Ovary (tissue), 9 donors: ENCODE measurements around the gene CCDC121. TPM values are rescaled to one million over a fixed set of nuclear protein-coding genes. Genes with fewer than 3 reads are reported as not detected.

ENCODE experiments used
- DNase-seq, 5 donors: peaks; one replicate each; pipeline ENCODE4 v3.0.0-alpha.2; 2019 to 2020
- H3K27ac ChIP-seq, 2 donors: fragments of 200-600 bp; one replicate each; pipeline versions ENCODE4 v1.5.1 to v1.8.0; 2019 to 2022
- H3K27me3 ChIP-seq: fragments of 200-600 bp; one replicate; pipeline ENCODE4 v1.8.0; 2022
- H3K36me3 ChIP-seq: fragments of 200-600 bp; sonication (generic); one replicate; pipeline ENCODE4 v1.5.1; 2019
- H3K4me1 ChIP-seq: one replicate; pipeline ENCODE4 v1.8.1; 2013; ENCODE audit warnings: mild to moderate bottlenecking, moderate library complexity; ENCODE audit not compliant: insufficient read depth
- H3K4me3 ChIP-seq: fragments of 200-600 bp; sonication (generic); one replicate; pipeline ENCODE4 v1.5.1; 2017
- H3K9me3 ChIP-seq, 2 donors: fragments of 200-600 bp in 1 of 2; sonication (generic) in 1 of 2; one replicate each; pipeline versions ENCODE4 v1.5.1 to v1.8.1; 2013 to 2019; ENCODE audit warnings: mild to moderate bottlenecking in 1 of 2, moderate library complexity in 1 of 2
- EP300 ChIP-seq: sonication (generic); formaldehyde crosslinking; IDR thresholded peaks from one replicate; pipeline ENCODE4 v1.6.1; 2017; ENCODE audit warnings: antibody characterized with exemption
- POLR2A ChIP-seq: fragments of 450-650 bp; IDR thresholded peaks from one replicate; pipeline ENCODE4 v1.6.1; 2017; ENCODE audit warnings: antibody characterized with exemption, mild to moderate bottlenecking, moderate library complexity
- WGBS, 3 donors: extraction: QIAGEN DNeasy Blood & Tissue Kit in 1 of 3; methylation state at CpG; one replicate each; pipeline versions ENCODE4 v1.1.5 to v1.1.7; 2013 to 2017; 5-methylcytosine and 5-hydroxymethylcytosine counted together
- intact Hi-C, 4 donors: fragments of 100-400 bp; cut with DNase I; formaldehyde crosslinking; loops; one replicate each; pipeline versions ENCODE4 v1.11.0 to v1.15.1; 2022 to 2023
- polyA plus RNA-seq, 2 donors: library from polyadenylated mRNA; stranded (reverse); fragments of 200-250 nt in 1 of 2; fragments of 350-450 nt in 1 of 2; fragmentation: Illumina TruSeq in 1 of 2; extraction: RNeasy Lipid Tissue Mini Kit (QIAGEN cat#74804) in 1 of 2; gene quantifications; one replicate each; pipeline ENCODE4 v1.2.3, GENCODE V29; 2013 to 2014
- total RNA-seq, 7 donors: library from RNA; depleted of rRNA in 2 of 7; stranded (reverse); fragments of >200 nt in 2 of 7; fragmentation: NEBNext Ultra II Directional in 3 of 7; extraction: Animal tissue kit (Norgen Biotek cat#: 25700) in 3 of 7; gene quantifications; one replicate each; pipeline versions ENCODE4 v1.1.0 to v1.2.4, GENCODE V29; 2016 to 2023
- TF ChIP-seq, protein P1 (sequence below), 3 donors: fragments of 450-650 bp in 2 of 3; fragments of 200-600 bp in 1 of 3; IDR thresholded peaks; one replicate each; pipeline versions ENCODE4 v1.5.1 to v1.8.0; 2016 to 2022; ENCODE audit warnings: antibody characterized with exemption in 3 of 3, mild to moderate bottlenecking in 1 of 3
- donor health status: DM: no; HTN: no; CAD: no; lungs with moderate emphysema.
- donor health status: DM: no; HTN: no; CAD: no.
- donor health status: Bipolar disorder and iron deficiency.
- donor health status: DM: yes; HTN: yes; CAD: no.
- donor health status: DM: no; HTN: no; CAD: no.
- donor health status: DM: yes; HTN: yes; CAD: no.

Gene CCDC121
- total and polyA plus RNA-seq, 9 donors: 3.2 to 8.8 (median 6.4) TPM

GRCh38 chr2:27584597-27584996 is 44.2 kb downstream of the CCDC121 start:
- Histone ChIP-seq H3K27ac (no peak overlapping the region), H3K9me3 (no peaks in the 10 kb centered on the region), H3K27me3 (no peaks in the 10 kb centered on the region), H3K36me3 (no peaks in the 10 kb centered on the region), H3K4me1 (peaks cover 8% of the 10 kb centered on the region), H3K4me3 (no peak overlapping the region)
- TF ChIP-seq, protein P1, sequence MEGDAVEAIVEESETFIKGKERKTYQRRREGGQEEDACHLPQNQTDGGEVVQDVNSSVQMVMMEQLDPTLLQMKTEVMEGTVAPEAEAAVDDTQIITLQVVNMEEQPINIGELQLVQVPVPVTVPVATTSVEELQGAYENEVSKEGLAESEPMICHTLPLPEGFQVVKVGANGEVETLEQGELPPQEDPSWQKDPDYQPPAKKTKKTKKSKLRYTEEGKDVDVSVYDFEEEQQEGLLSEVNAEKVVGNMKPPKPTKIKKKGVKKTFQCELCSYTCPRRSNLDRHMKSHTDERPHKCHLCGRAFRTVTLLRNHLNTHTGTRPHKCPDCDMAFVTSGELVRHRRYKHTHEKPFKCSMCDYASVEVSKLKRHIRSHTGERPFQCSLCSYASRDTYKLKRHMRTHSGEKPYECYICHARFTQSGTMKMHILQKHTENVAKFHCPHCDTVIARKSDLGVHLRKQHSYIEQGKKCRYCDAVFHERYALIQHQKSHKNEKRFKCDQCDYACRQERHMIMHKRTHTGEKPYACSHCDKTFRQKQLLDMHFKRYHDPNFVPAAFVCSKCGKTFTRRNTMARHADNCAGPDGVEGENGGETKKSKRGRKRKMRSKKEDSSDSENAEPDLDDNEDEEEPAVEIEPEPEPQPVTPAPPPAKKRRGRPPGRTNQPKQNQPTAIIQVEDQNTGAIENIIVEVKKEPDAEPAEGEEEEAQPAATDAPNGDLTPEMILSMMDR (IDR thresholded peaks at IDR 0.05): no peak
- TF ChIP-seq POLR2A: no peak
- WGBS, 3 donors: 62 to 87% (median 76%) methylated on average over 3 of the region's 3 CpGs
- intact Hi-C loops: loop anchor here in 1 of 4 donors (10.0 kb wide), 1 partner anchor 90 kb away; the partner anchor contains the start of genes FNDC4 and GCKR
- no peak for DNase-seq

- Histone ChIP-seq H3K9me3 (no peaks in the 10 kb centered on the region), H3K4me1 (peaks cover 8% of the 10 kb centered on the region), H3K27ac (peak overlapping the region; percentile 42 to 66), H3K4me3 (peak overlapping the region; percentile 67), H3K27me3 (no peaks in the 10 kb centered on the region), H3K36me3 (no peaks in the 10 kb centered on the region)
- intact Hi-C loops: loop anchor here in 1 of 4 donors (10.0 kb wide), 1 partner anchor 89 kb away; the partner anchor contains the start of genes FNDC4 and GCKR
- 2 to 5% (median 2%) methylated on average over 12 of the region's 12 CpGs for WGBS, 3 donors
- TF ChIP-seq EP300: no peak
- no peak for TF ChIP-seq POLR2A
- TF ChIP-seq, protein P1 (IDR thresholded peaks at IDR 0.05): no peak
- DNase-seq: no peak
Observed at GRCh38 chr2:27583390-27583915, 45.4 kb downstream of the CCDC121 start.

- H3K4me3 ChIP-seq: peak within 1 kb of the TSS; percentile 67
- no peaks in the 10 kb centered on the region for H3K36me3 ChIP-seq
- DNase-seq: peak; percentile 95 to 97 (median 96)
- peaks cover 8% of the 10 kb centered on the region for H3K4me1 ChIP-seq
- intact Hi-C loops: loop anchor here in 1 of 4 donors (10.0 kb wide), 1 partner anchor 88 kb away; the partner anchor contains the start of genes FNDC4 and GCKR
- WGBS, 3 donors: 0 to 1% (median 1%) methylated on average over 38 of the region's 38 CpGs
- no peaks in the 10 kb centered on the region for H3K9me3 ChIP-seq
- H3K27me3 ChIP-seq: no peaks in the 10 kb centered on the region
- H3K27ac ChIP-seq: peak within 1 kb of the TSS; percentile 42 to 66
- TF ChIP-seq EP300 (no peak), POLR2A (peak; percentile 76)
- TF ChIP-seq, protein P1 (IDR thresholded peaks at IDR 0.05): no peak
Observed at GRCh38 chr2:27582695-27583389, 46.0 kb downstream of the CCDC121 start, which contains the start of gene ZNF512. ZNF512 (plus strand) TSS chr2:27583042; CDS start chr2:27583113, 71 bp downstream.

- H3K27ac ChIP-seq: peak overlapping the region; percentile 5 to 66
- H3K4me3 ChIP-seq: peak overlapping the region; percentile 67
- H3K9me3 ChIP-seq: no peaks in the 10 kb centered on the region
- intact Hi-C loops: loop anchor here in 1 of 4 donors (10.0 kb wide), 1 partner anchor 87 kb away; the partner anchor contains the start of genes FNDC4 and GCKR
- DNase-seq: peak; percentile 13 to 38 (median 26)
- no peaks in the 10 kb centered on the region for H3K36me3 ChIP-seq
- peaks cover 8% of the 10 kb centered on the region for H3K4me1 ChIP-seq
- no peak for TF ChIP-seq EP300
- 79 to 80% (median 79%) methylated on average over 16 of the region's 16 CpGs for WGBS, 3 donors
- H3K27me3 ChIP-seq: no peaks in the 10 kb centered on the region
Observed at GRCh38 chr2:27582129-27582694, 46.6 kb downstream of the CCDC121 start.
